GM23338 (cell line): ENCODE measurements around the gene PDGFRB.

Source experiments
- CTCF ChIP-seq, 2 experiments: fragments of 200-600 bp in 1 of 2; sonication (generic) in 1 of 2; conservative IDR thresholded peaks; 2 replicates each; pipeline versions ENCODE4 v1.5.1 to v1.6.1; 2016 to 2017; ENCODE audit warnings: antibody characterized with exemption in 2 of 2, low read depth in 2 of 2, mild to moderate bottlenecking in 2 of 2, moderate library complexity in 1 of 2
- EZH2 ChIP-seq: fragments of 200-600 bp; sonication (generic); IDR thresholded peaks from one replicate; pipeline ENCODE4 v1.8.0; 2017; ENCODE audit warnings: antibody characterized with exemption, mild to moderate bottlenecking, low read depth; ENCODE audit not compliant: unreplicated experiment

- no peak for TF ChIP-seq EZH2
- no peak for TF ChIP-seq CTCF (conservative IDR thresholded peaks at IDR 0.05; ENCODE audit: low read depth in 2 of 2)
Observed at GRCh38 chr5:150077060-150077459, 78.6 kb downstream of the PDGFRB start.
